SW480 (cell line): ENCODE data around the gene LRPAP1.
A peak's percentile ranks its signal among the peaks of the same experiment; 100 is the strongest.

Experiments used
- DNase-seq: peaks from one replicate; pipeline ENCODE4 v3.0.0-alpha.2; 2016; ENCODE audit warnings: low spot score

Gene LRPAP1

DNA sequence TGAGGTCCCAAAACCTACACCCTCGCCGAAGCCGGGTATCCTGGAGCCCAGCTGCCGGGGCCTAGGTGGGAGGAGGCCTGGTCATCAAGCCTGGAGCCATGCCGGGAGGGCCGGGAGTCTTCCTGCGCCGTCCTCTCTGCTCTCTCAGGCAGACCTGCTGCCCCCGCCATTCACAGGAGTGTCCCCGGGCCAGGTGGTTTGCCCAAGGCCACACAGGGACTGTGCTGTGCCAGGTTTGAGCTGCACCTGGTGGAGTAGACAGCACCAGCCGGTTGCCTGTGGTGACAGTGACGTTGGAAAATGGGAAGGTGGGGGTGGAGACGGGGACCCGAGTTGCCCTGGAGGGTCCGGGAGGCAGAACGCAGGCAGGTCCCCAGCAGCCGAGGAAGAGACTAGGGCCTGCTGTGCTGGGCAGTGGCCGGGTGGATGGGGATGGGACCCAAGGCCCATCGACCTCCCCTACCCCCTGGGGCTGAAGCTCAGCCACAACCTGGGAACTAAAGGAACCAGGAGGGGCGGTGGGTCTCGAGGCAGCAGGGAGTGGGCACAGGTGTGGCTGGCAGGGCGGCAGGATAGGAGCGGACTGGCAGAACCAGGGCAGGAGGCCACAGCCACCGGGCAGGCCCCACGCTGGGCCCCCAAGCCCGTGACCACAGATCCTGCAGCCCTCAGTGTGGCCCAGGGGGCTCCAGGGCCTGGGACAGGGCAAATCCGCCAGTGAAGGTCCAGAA lies 59.6 kb downstream of the LRPAP1 start:
- DNase-seq = no peak

DNA sequence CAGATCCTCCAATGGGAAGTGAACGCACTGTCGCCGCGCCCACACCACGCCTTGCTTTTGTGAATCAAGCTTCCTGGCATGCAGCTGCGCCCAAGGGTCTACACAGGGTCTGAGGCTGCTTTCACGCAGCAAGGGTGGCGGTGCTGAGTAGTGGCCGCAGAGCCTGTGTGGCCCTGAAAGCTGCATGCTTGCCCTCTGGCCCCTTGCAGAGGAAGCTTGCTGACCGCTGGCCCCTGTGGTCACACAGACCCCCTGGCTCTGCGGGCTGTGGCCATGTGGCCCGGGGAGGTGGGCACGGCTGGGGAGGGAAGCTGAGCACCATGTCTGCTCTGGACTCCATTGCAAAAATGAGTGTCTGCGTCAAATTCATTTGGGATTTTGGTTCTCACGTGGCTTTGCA lies 60.3 kb downstream of the LRPAP1 start:
- DNase-seq = no peak

DNA sequence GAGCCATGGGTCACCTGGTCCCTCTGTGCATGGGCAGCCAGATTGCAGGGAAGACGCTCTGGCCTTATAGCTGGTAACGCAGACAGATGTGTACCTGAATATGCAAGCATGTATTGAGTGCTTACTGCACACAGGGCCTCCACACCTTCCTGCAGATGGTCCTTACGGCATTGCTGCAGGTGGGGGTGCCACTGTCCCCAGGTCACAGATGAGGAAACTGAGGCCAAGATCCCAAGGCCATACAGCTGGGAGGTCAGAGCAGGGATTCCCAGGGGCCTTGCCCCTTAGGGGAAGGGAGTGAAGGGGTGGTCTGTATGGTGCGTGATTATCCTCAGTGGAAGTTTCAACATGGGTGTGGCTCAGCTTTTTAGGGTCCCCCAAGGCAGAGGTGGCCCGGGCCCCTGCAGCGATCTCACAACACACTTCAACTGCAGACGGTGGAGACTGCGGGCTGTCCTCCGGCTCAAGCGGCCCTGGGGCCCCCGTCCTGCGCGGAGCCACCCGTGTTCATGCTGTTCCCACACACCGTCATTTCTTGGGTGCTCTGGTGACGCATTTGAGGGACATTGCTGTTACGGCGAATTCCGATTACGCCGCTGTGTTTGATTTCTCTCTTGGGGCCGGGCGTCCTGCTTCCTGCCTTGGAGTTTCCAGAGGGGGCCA lies 61.0 kb downstream of the LRPAP1 start:
- DNase-seq = no peak

DNA sequence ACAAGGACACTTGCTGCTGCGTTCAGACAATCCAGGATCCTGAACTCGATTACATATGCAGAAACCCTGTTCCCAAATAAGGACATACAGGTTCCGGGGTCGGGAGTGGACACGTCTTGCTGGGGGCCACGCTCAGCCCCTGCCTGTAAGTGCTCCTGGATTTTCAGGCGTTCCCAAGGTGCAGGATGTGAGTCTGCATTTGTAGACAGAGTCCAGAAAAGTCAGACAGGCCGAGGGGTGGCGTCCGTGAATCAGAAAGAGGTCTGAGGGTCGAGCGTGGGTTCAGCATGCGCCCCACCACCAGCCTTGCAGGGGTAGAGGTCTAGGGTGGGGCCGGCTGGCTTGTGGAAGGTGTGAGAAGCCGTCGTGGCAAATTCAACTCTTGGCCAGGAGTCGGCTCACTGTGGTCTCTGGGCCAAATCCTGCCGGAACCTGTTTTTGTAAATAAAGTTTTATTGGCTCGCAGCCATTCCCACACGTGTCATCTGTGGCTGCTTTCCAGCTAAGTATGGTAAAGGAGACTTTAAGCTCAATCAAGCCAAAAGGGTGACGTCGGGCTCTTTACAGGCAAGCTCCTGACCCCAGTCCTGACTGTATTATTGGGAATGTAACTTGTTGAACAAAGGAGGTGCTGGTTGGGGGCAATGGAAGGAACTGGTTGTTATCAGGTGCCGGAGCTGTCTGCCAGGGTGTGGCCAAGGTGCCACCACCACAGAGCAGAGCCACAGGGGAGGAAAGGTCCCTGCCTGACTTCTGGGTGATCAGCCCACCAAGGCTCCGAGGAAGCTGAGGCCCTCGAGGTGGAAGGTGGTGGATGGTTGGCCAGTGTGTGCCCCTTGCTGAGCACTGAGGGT lies 61.8 kb downstream of the LRPAP1 start:
- no peak for DNase-seq

DNA sequence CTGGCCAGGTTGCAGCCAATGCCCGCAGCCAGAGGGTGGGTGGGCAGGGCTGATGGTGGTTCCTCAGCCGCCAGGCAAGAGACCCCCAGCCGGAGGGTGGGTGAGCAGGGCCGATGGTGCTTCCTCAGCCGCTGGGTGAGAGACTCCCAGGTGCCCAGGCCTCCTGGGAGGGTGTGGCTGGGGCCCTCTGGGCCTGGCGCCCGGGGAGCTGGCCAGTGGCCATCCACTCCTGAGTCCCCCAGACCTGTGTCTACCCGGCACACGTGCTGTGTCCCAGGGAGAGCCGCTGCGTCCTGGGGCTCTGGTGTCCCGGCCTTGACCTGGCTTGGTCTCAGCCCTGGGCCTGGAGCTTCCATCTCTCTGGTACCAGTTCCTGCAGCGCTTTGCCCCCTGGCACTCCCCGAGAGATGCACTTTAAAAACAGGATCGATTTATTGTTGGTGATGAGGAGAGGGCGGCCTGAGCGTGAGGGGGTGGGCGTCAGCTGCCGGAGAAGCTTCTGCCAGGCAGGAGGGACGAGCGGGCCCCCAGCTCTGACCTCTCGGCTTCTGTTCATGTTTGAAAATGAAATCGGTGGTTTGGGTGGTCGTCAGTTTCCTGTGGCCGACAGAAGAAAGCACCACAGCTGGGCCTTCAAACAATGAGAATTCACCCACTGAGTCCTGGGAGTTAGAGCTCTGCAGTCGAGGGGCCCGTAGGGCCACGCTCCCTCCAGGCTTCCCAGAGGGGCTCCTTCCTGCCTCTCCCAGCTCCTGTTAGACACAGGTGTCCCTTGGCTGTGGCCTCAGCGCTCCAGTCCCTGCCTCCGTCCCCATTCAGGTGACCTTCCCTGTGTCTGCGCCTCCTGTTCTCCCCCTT lies 62.6 kb downstream of the LRPAP1 start:
- no peak for DNase-seq

DNA sequence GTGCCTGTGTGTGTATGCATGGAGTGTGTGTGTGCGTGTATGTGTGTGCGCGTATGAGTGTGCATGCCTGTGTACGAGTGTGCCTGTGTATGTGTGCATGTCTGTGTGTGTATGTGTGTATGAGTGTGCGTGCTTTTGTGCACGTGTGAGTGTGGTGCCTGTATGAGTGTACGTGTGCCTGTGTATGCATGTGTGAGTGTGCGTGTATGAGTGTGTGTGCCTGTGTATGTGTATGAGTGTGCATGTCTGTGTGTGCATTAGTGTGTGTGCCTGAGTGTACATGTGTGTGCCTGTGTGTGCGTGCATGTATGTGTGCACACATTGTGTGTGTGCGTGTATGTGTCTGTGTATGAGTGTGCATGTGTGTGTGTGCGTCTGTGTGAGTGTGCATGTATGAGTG lies 63.4 kb downstream of the LRPAP1 start:
- no peak for DNase-seq

DNA sequence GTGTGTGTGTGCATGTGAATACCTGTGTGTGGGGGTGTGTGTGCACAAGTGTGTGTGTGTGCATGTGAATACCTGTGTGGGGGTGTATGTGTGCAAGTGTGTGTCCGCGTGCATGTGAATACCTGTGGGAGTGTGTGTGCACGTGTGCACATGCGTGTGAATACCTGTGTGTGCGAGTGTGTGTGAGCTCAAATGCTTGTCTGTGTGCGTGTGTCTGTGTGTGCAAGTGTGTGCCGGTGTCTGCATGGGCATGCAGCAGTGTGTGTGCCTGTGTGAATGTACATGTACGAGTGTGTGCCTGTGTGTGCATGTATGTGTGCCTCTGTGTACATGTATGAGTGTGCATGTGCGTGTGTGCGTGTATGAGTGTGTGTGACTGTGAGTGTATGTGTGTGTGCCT lies 64.1 kb downstream of the LRPAP1 start:
- no peak for DNase-seq

DNA sequence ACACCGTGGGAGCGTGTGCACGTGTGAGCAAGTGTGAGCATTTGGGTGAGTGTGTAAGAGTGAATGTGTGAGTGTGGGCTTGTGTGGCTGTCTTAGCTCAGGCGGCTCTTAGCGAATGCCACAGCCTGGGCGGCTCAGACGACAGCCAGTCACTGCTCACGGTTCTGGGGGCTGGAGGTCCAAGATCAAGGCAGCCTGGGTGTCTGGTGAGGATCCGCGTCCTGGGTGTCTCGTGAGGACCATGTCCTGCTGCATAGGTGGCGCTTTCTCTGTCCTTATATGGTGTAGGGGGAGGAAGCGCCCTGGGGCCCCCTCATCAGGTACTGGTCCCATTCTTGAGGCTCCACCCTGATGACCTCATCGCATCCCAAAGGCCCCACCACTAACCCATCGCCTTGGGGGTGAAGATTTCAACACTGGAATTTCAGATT lies 64.6 kb downstream of the LRPAP1 start:
- DNase-seq = no peak

DNA sequence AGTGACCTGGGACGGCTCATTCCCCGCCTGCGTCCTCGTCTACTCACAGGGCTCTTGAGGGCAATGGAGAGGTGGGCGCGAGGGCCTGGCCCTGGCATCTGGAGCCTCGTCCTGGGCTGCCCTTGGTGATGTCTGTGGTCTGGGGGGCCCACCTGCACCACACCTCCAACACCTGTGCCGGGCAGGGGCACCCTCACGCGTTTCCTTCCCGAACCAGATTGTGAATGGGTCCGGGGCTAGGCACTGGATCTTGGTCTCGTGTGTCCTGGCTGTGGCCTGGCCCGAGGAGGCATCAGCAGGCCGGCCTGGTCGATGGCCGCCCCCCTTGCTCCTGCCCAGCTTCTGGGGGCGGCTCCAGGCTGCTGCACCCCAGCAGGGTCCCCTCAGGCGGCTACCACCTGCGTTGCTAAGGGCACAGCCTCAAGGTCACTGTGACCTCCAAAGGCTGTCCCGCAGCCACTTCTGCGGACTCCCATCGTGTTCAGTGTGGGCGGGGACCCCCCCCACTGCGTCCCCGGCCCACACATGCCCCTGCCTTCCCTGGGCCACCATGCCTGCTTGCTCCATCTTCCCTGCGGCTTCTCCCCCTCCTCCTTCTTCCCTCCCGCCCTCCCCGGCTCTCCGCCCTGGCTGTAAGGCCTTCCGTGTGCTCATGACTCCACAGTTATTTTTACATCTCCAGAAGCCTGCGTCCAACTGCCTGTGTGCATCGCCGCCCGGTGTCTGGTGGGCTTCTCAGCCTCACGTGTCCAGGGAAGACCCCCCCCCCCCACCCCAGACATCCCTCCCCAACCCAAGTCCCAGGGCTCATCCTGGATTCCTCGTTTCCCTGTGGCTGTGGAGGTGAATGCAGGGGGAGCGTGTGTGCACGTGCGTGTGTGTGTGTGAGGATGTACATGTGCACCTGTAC lies 65.3 kb downstream of the LRPAP1 start:
- no peak for DNase-seq

DNA sequence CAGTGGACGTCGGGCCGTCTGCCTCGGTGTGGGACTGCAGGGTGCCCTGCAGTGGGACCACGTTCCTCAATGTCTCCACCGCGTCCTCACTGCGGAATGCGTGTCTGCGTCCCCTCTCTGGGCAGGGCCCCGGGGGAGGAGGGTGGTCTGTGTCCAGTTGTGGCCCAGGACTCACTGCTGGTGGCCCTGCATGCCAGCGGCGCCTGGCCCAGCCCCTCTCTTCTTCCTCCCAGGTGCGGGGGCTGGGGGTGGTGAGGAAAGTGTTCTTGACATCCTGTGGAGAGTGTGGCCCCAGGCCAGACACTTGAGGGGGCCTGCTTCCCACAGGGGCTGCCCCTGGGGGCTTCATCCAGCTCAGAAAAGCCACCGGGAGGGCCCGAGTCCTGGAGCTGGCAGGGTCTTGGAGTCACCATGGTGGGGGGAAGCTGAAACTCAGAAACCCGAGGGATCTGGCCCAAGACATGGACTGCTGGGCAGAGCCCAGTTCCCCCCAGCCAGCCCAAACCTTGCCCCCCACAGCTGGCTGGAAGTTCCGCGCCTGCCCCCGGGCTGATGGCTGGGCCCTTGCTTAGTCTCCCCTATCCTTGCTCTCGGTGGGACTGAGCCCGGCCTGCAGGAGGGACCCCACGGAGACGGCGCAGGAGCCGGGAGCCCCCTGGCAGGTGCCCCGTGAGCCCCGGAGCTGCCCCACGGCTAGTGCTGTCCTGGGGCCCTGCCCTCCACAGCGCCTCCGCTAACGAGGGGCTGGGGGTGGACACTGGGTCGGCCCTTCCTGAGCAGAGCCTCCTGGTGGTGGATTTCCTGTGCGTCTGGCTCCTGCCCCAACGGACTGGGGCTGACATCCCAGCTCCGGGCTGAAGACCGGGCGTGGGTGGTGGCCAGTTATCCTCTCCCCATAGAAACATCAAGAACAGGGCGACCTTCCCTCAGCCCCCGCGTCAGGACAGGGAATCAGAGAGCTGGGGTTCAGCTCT lies 66.2 kb downstream of the LRPAP1 start:
- no peak for DNase-seq

DNA sequence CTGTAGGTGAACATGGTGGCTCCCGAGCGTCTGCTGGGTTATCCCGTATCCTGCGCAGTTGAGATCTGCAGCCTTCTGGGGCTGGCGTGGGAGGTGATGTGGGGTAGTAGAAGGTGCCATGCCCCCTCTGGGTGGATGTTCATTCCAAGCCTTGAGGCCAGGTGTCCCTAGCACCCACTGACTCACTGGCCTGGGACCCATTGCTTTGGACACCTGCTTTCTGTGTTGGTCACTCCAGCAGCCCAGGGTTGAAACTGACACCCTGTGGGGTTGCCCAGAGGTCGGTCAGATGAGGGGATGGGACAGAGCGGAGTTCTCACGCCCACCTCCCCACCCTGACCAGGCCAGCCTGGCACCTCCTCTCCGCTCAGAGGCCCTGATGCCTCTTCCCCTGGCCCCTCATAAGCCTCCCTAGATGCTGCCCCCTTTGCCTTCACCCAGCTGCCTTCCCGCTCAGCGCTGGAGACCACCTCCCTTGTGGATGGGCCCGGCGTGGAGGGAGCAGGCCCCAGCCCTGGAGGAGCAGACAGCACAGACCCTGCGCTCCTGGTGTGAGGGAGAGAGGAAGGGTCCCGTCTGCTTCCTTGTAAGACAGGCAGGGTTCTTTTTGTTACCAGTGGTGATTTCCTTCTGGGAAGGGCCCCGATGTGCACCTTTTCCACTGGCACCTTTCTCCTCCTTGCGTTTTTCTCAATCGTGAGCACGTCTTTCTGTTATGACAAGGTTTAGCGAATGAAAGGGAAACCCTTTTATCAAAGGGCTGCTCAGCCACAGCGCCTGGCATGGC lies 67.1 kb downstream of the LRPAP1 start:
- no peak for DNase-seq

DNA sequence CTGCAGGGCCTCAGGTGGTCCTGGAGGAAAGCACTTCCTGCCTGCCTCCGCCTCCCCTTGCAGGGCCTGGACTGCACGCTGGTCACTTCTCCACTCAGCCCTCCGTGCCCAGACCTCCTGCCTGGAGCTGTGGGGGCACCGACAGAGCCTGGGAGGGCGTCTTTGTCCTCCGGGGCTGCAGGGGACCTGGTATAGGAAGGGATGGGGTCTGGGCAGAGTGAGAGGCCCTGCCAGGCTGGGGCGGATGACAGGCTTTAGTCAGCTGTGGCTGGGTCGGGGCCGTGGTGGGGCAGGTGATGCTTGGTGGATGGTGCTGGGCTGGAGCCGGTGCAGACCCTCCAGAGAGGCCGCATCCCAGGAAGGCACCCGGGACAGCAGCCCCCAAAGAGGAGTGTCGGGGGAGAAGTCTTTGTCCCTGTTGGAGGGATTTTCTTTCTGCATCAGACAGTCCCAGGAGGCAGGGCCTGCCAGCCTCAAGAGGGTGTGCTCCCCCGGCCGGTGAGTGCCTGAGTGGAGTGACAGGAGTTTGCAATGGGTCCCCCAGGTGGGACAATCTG lies 67.8 kb downstream of the LRPAP1 start:
- no peak for DNase-seq

DNA sequence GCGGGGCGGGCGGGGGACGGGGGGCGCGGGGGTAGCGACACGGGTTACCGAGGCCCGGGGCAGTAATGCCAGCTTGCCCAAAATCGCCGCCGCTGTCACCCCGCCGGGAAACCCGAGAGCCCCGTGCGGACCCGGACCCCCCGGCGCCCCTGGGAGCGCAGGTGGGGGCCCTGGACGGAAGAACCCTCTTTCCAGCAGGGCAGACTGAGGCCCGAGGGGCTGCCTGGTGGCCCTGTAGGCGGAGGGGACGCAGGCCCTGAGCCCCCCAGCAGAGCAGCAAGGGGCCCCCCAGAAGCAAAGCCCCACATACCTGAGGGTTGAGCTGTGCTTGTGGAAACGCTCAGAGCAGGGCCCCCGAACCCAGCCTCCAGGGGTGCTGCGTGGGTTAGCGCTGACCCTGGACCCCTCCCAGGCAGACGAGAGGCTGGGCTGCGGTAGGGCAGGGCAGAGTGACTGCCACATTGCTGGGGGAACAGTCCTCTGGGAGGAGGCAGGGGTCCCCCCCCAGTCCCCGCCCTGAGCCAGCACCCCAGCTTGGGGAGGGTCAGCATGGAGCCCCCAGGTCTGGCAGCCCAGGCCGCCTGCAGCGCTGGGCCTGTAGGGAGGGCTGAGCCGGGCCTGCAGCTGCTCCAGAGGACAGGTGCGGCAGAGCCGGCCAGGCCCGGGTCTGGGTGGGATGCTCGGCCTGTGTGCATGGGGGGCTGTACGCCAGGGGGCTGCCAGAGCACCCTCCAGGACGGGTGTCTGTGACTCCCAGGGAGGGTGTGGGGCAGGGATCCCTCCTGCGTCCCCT lies 68.5 kb downstream of the LRPAP1 start:
- DNase-seq = no peak

DNA sequence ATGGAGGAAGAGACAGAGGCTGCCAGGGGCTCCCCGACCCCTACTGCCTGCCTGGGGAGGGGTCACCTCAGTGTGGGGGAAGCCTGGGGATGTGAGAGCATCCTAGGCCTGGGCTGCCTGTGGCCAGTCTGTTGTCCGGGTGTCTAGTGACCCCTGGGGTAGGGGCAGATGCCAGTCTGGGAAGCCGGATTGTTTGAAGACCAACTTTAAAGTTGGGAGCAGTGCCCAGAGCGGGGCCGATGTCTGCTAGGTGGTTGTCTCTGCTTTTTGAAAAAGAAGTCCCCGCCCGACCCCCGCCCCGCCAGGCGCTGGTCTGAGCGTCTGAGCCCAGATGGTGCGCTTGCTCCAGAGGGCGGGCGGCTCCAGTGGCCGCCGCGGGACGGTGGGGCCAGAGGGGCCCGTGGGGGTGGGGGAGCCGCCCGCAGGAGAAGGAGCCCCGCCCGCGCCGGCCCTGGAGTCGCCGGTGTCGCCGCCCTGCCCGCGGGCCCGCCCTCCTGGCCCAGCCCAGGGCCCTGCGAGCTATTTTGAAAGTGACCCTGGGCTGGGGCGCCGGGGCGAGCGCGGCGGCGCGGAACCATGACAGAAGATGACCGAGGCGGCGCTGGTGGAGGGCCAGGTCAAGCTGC lies 69.3 kb downstream of the LRPAP1 start, which contains the start of gene DOK7:
TSS of gene DOK7 (plus strand) at position 517 of the 626 bp plus-strand sequence. CDS start at position 587, 70 bp downstream.
- no peak for DNase-seq

DNA sequence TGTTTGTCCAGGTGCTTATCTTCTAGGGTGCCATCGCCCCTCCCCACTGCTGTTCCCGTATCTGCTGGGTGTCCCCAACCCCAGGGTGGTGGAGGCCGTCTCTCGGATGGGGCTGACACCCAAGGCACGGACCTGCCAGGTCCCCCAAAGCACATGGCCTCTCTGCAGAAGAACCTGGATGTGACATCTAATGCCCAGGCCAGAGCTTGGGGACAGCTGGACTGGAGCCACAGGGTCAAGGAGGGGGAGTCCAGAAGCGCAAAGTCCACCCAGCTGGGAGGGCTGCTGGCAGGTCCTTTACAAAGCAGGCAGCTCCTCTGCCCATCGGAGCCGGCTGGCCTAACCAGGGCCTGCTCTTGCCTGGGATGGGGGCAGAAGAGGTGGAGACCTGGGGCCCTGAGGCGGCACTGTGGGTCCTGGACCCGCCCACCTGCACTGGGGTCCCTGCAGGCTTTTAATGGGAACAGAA lies 69.9 kb downstream of the LRPAP1 start:
- DNase-seq = no peak

DNA sequence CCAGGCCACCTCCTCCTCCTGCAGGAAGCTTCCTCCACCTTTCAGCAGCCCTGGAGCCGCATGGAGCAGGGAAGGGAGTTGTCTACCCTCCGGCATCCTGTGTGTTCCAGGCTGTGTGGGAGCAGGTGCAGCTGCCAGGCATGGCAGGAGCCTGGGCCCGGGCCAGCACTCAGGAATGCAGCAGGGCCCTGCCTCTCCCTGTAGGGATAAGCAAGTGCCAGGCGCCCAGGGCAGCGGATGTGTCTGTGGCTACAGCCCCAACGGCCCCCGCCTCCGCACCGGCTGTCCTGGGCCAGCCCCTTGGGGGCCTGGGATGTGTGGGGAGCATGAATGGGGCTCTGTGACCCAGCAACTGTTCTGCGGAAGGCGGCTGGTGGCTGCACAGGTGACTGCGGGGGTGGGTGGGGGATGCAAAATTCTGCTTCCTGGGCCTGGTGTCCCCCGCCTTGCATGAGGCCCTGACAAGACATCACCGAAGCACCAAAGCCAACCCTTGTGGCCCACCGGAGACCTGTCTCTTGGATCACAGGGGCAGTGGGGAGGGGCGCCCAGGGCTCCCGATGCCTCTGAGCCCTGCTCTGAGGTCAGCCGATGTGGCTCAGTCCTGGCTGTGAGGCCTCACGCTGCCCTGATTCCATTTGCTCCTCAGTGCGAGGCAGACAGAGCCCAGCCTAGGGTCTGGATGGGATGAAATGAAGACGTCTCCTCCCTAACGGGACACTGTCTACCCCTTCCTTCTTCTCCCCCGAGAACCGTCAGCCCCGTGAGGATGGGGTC lies 70.5 kb downstream of the LRPAP1 start:
- DNase-seq = peak; percentile 92
